Activated T-cell treated with anti-CD3 and anti-CD28 coated beads for 48 hours (primary cell): ENCODE measurements around the gene NKAPD1.
"Not testable (repeated sequence)": the region's sequence is repeated elsewhere in the genome, so short reads cannot be mapped to it uniquely, and the experiment has no call there.

Experiments
- DNase-seq: peaks from one replicate; pipeline ENCODE4 v3.0.0-alpha.2; 2020; ENCODE audit warnings: low read depth

The NKAPD1 gene, protein sequence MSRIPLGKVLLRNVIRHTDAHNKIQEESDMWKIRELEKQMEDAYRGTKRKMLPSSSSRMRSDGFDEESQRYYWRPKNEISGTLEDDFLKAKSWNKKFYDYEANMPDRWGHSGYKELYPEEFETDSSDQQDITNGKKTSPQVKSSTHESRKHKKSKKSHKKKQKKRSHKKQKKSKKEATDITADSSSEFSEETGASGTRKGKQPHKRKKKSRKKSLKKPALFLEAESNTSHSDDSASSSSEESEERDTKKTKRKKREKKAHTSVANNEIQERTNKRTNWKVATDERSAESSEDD

GRCh38 chr11:112073941-112074811 lies at the start of gene NKAPD1, which contains the start of gene PIH1D2:
Gene NKAPD1, plus strand, starts transcription at chr11:112074299. Its CDS starts 1,276 bp downstream, at chr11:112075575.
Gene PIH1D2, minus strand, starts transcription at chr11:112074017. Its CDS starts 843 bp downstream, at chr11:112073174.
- peak; percentile 67 for DNase-seq

- peak; percentile 83 for DNase-seq
These were observed 49.1 kb upstream of the NKAPD1 start, which contains the start of gene DLAT for GRCh38 chr11:112024773-112025678. Gene DLAT, plus strand, starts transcription at chr11:112025408. Its CDS starts 65 bp downstream, at chr11:112025473.

DNA sequence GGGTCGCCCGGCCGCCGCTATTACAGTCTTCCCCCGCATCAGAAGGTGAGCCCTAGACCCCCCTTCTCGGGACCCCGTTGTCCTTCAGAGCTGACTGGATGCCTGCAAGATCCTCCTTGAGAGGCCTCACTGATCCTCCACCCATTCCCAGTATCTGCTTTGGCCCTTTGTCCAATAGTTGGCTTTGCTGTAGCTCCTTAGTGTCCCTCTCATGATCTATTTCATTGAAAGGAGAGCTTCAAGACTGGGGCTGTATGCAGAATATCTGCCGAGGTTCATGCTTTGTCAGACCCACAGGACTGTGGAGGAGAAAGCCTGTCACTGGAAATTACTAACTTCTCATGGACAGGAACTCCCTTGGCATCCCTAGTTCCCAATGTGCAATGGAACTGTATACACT lies 48.4 kb upstream of the NKAPD1 start:
- no peak for DNase-seq

GRCh38 chr11:112026784-112027410 lies 47.2 kb upstream of the NKAPD1 start:
- DNase-seq: not testable (repeated sequence)

DNA sequence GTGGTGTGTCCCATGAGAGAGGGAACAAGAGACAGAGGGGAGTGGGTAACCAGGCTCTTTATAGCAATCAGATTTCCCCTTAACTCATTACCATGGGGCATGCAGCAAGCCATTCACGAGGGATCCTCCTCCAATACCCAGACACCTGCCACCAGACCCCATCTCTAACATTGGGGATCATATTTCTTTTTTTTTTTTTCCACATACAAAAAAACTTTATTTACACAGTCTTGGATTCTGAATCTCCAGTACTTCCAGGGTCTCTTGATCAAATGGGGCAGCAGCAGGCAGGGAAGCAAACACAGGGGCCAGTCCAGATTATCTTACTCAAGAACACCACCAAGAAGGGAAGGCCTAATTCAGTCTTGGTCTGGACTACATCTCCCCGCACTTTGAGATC lies 44.6 kb upstream of the NKAPD1 start:
- DNase-seq: no peak

DNA sequence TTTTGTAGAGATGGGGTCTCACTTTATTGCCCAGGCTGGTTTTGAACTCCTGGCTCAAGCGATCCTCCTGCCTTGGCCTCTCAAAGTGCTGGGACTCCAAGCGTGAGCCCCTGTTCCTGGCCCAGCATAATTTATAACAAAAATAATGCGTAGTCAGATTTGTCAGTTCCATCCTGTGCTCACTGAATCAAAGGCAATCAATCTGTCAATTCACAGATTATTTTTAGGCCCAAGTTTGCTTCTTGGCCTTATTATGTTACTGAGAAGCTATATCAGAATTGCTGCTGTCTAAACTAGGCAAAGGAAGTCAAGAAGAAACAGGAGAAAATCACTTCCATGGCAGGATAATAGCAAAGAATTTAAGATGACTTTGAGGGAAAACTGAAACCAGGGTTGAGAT lies 40.2 kb upstream of the NKAPD1 start:
- no peak for DNase-seq

DNA sequence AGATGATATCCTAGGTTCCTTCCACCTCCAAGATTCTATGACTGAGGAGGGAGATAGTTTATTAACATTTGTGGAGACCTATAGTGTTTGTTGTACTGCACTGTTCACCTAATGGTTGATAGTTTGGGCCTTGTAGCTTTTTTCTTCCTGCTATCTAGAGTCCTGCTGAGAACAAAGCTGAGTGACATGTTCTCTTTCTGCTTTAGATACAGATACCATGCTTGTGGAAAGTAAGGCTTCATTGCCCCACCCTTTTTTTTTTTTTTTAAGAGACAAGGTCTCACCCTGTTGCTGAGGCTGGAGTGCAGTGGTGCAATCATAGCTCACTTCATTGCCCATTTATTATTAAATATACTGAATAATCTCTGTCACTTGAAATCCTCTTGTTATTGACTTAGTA lies 36.6 kb upstream of the NKAPD1 start:
- no peak for DNase-seq

- DNase-seq: no peak
These were observed 31.7 kb upstream of the NKAPD1 start for GRCh38 chr11:112042161-112042960.

GRCh38 chr11:112042961-112043304 lies 31.2 kb upstream of the NKAPD1 start:
- DNase-seq: no peak

- DNase-seq: no peak
These were observed 29.1 kb upstream of the NKAPD1 start for GRCh38 chr11:112044961-112045360.

- not testable (repeated sequence) for DNase-seq
These were observed 27.5 kb upstream of the NKAPD1 start for GRCh38 chr11:112046647-112047046.

DNA sequence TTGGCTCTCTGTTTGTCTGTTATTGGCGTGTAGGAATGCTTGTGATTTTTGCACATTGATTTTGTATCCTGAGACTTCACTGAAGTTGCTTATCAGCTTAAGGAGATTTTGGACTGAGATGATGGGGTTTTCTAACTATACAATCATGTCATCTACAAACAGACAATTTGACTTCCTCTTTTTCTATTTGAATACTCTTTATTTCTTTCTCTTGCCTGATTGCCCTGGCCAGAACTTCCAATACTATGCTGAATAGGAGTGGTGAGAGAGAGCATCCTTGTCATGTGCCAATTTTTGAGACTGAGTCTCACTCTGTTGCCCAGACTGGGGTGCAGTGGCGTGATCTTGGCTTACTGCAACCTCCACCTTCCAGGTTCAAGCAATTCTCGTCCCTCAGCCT lies 25.8 kb upstream of the NKAPD1 start:
- DNase-seq: not testable (repeated sequence)

DNA sequence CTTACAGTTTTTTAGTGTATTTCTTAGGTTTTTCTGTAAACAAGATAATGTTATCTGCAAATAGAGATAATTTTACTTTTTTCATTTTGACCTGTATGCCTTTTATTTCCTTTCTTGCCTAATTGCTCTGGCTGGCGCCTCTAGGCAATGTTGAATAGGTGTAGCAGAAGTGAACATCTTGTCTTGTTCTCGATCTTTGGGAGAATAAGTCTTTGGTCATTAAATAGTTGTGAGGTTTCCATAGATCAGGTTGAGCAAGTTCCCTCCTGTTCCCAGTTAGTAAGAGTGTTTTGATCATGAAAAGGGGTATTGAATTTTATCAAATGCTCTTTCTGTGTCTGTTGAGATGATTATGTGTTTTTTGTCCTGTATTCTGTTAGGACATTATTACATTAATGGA lies 24.3 kb upstream of the NKAPD1 start:
- no peak for DNase-seq

GRCh38 chr11:112050721-112051120 lies 23.4 kb upstream of the NKAPD1 start:
- DNase-seq: no peak

DNA sequence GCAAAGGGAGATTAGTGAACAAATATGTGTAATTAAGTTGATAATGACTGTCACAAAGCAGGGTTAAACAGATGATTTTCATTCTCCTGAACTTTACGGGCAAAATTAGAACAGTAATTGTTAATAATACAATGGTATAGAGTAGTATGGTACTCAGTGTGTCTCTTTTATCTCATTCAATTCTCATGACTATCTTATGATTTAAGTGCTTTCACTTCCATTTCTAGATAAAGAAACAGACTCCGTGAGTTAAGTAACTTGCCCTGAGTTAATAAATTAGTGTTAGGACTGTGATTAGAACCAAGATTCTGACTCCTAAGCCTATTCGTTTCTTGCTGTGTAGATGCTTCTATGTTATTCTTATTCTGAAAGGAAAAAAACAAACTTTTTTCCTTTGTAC lies 22.3 kb upstream of the NKAPD1 start:
- no peak for DNase-seq

- DNase-seq: no peak
These were observed 16.9 kb upstream of the NKAPD1 start for GRCh38 chr11:112057170-112057569.

DNA sequence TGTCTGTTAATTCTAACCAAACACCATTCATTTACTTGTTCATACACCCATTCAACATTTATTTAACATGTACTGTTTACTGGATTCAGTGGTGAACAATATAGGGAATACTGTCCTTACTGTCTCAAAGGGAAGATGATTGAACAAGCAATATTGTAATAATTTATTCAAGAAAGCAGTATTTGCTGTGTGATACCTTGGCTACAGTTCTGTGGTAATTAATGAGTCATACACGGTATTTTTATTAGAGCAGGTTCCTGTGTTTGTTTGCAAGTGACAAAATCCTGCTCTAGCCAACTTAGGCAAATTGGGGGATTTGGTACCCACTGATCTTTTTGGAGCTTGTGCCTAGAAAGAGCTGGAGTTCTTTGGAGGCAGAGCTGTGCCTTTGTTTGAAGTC lies 16.0 kb upstream of the NKAPD1 start:
- no peak for DNase-seq

DNA sequence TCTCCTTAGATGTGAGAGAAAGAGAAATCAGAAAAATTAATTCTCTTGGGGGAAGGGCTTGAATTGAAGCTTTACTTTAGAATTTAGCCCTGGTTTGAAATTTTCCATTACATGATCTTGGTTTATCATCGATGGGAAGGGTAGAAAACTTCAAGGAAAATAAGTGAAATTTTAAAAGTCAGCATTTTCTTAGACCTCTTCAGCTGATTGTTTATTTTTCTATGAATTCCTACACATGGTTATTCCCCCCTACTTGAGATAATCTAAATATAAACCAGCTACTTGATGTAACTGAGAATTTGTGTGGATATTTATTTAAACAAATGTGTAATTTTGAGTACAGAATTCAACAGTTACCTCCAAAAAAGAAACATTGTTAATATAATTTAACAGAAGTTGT lies 11.2 kb upstream of the NKAPD1 start:
- no peak for DNase-seq

GRCh38 chr11:112082729-112083128 lies 8.6 kb downstream of the NKAPD1 start:
- DNase-seq: no peak

DNA sequence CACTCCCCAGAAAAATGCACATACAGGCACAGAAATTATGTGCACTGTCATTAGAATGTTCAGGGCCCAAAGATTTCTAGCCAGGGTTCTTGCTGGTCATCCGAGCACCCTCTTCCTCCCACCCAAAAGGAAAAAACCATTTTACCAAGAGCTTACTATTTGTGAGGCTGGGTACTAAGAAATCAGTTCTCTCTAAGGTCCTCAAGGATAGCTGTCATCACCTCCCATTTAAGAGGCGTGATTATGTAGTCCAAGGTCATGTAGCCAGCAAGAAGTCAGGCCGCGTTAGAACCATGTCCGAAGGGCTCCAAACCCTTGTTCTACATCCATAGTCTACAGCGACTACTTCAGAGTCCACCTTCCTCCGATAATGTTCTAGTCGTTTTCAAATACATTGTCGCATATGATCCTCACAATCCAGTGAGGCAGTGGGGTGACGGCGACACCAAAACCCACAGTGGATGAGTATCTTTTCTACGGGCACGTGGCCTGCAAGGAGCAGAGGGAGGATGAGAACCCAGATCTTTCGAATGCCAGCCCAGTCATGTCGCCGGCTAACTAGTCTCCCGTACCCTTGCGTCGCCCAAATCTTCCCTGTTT lies 11.8 kb downstream of the NKAPD1 start:
- peak; percentile 31 for DNase-seq
